Gastrocnemius medialis (tissue), 4 donors: Measurements from ENCODE around the gene MYO16.

Source experiments
- POLR2A ChIP-seq, 2 donors: fragments of 450-650 bp; IDR thresholded peaks; one replicate each; pipeline ENCODE4 v1.6.1; 2017; ENCODE audit warnings: antibody characterized with exemption in 2 of 2, mild to moderate bottlenecking in 2 of 2, moderate library complexity in 2 of 2
- TF ChIP-seq, protein P1 (sequence below), 5 experiments: fragments of 450-650 bp in 3 of 5; fragments of 200-600 bp in 2 of 5; sonication (generic) in 2 of 5; IDR thresholded peaks in 4 of 5; conservative IDR thresholded peaks in 1 of 5; 1 replicate in 4 of 5; 2 replicates in 1 of 5; pipeline ENCODE4 v1.5.1; 2016 to 2019; ENCODE audit warnings: antibody characterized with exemption in 5 of 5, mild to moderate bottlenecking in 3 of 5, moderate library complexity in 3 of 5

DNA sequence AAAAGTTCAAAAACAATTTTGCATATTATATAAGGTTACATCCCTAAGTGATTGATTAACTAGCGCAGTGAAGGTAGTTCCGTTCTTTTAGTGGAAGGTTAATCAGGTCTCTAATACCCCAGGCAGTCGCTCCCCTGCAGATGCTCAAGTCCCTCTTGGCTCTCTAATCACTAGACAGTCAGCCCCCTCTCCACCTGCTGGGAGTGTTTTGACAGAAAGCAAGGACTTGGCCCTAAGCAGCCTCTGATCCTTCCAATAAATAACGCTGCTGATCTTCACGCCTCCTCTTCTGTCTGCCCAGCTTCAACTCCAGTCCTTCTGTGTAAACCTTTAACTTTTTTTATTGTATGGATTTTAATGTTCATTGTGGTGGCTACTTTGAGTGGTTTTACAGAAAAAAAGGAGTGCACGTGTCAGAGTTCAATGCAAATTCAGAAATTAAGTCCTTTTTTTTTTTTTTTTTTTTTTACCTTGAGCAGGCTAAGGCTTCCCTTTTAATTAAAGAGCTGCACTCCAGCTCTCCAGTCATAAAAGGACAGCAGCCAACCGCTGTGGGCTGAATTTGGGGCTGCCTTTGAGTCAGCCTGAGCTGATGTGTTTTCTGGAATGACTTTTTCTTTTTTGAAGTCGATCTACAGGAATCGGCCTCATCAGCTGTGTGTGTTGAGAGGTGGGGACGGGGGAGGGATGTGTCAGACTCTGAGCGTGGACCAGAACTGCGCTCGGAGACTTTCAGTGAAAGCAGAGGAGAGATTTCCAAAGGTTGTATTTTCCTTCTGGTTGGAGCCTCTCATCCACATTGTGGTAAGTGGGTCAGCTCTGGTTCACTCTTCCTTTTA is 33.8 kb upstream of the MYO16 start:
- TF ChIP-seq, protein P1, sequence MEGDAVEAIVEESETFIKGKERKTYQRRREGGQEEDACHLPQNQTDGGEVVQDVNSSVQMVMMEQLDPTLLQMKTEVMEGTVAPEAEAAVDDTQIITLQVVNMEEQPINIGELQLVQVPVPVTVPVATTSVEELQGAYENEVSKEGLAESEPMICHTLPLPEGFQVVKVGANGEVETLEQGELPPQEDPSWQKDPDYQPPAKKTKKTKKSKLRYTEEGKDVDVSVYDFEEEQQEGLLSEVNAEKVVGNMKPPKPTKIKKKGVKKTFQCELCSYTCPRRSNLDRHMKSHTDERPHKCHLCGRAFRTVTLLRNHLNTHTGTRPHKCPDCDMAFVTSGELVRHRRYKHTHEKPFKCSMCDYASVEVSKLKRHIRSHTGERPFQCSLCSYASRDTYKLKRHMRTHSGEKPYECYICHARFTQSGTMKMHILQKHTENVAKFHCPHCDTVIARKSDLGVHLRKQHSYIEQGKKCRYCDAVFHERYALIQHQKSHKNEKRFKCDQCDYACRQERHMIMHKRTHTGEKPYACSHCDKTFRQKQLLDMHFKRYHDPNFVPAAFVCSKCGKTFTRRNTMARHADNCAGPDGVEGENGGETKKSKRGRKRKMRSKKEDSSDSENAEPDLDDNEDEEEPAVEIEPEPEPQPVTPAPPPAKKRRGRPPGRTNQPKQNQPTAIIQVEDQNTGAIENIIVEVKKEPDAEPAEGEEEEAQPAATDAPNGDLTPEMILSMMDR (IDR thresholded peaks at IDR 0.05 in 4 of 5, conservative IDR thresholded peaks at IDR 0.05 in 1 of 5) = no peak
- TF ChIP-seq POLR2A (IDR thresholded peaks at IDR 0.05) = no peak
